ENCODE data around the gene DMRT3.

DNA sequence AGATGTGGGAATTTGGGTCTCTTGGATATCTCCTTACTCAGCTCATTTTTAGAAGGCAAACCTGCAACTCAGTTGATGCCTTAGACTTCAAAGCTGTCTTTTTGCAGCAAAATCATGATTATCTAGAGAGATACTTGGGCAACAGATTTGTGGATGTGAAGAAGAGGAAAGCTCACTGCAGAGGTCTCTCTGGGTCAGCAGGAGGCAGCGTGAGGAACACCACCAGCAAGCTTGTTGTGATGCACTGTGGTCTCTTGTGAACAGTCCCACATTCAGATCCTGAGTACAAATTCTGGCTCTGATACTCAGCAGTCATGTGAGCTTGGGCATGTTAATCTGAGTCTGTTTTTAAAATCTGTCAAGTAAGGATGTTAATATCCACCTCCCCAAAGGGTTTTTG lies 26.3 kb upstream of the DMRT3 start:
- TF ChIP-seq, protein P1, sequence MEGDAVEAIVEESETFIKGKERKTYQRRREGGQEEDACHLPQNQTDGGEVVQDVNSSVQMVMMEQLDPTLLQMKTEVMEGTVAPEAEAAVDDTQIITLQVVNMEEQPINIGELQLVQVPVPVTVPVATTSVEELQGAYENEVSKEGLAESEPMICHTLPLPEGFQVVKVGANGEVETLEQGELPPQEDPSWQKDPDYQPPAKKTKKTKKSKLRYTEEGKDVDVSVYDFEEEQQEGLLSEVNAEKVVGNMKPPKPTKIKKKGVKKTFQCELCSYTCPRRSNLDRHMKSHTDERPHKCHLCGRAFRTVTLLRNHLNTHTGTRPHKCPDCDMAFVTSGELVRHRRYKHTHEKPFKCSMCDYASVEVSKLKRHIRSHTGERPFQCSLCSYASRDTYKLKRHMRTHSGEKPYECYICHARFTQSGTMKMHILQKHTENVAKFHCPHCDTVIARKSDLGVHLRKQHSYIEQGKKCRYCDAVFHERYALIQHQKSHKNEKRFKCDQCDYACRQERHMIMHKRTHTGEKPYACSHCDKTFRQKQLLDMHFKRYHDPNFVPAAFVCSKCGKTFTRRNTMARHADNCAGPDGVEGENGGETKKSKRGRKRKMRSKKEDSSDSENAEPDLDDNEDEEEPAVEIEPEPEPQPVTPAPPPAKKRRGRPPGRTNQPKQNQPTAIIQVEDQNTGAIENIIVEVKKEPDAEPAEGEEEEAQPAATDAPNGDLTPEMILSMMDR (IDR thresholded peaks at IDR 0.05), result no peak
- TF ChIP-seq POLR2A (IDR thresholded peaks at IDR 0.05), result no peak

All from thyroid gland (tissue), 4 donors.